SK-N-MC (cell line): Measurements from ENCODE around the gene PRKG1.

Experiments
- EZH2 ChIP-seq: fragments of 200-600 bp; sonication (generic); IDR thresholded peaks from one replicate; pipeline ENCODE4 v1.6.1; 2017; ENCODE audit warnings: antibody characterized with exemption
- FOXP2 ChIP-seq: optimal IDR thresholded peaks from 2 replicates; pipeline ENCODE3; 2011; ENCODE audit warnings: mild to moderate bottlenecking, moderate library complexity; ENCODE audit not compliant: insufficient read depth; ENCODE audit errors: extremely low read length, control extremely low read depth
- POLR2AphosphoS5 ChIP-seq: IDR thresholded peaks from 2 replicates; pipeline ENCODE4 v1.6.1; 2012; ENCODE audit warnings: mild to moderate bottlenecking, low read depth, low read length, borderline replicate concordance

GRCh38 chr10:51911723-51912122 lies 837.4 kb downstream of the PRKG1 start:
- TF ChIP-seq EZH2 = no peak
- TF ChIP-seq POLR2AphosphoS5 = no peak
- TF ChIP-seq FOXP2 = no peak
